ENCODE results near the gene RNF114.

- no peak for TF ChIP-seq GATA2 (IDR thresholded peaks at IDR 0.05; ENCODE audit: low read depth, low read length)
- no peak for TF ChIP-seq GATA3 (IDR thresholded peaks at IDR 0.05; ENCODE audit: low read depth, low read length)
These were observed 30.6 kb upstream of the RNF114 start for GRCh38 chr20:49905415-49906091.

All from SH-SY5Y (cell line).